HAP-1 (cell line): Measurements from ENCODE around the gene SNRK.

Experiments used
- DNase-seq, 2 experiments: peaks; one replicate each; pipeline ENCODE4 v3.0.0-alpha.2; 2016 to 2020; ENCODE audit warnings: low spot score in 2 of 2
- H3K27me3 ChIP-seq: fragments of 250-450 bp; sonication (Bioruptor Pico); 2 replicates; pipeline ENCODE4 v1.5.1; 2020; ENCODE audit warnings: low read depth, mild to moderate bottlenecking, moderate library complexity
- H3K36me3 ChIP-seq: fragments of 250-450 bp; sonication (Bioruptor Pico); replicated peaks from 2 replicates; pipeline ENCODE4 v1.5.1; 2020; ENCODE audit warnings: mild to moderate bottlenecking
- H3K4me1 ChIP-seq: fragments of 250-450 bp; sonication (Bioruptor Pico); 2 replicates; pipeline ENCODE4 v1.5.1; 2020; ENCODE audit warnings: mild to moderate bottlenecking
- H3K4me3 ChIP-seq: fragments of 250-450 bp; sonication (Bioruptor Pico); 2 replicates; pipeline ENCODE4 v1.5.1; 2020; ENCODE audit warnings: mild to moderate bottlenecking, moderate library complexity
- H3K9me3 ChIP-seq: fragments of 250-450 bp; sonication (Bioruptor Pico); 2 replicates; pipeline ENCODE4 v1.5.1; 2020; ENCODE audit warnings: mild to moderate bottlenecking, moderate library complexity
- in situ Hi-C: fragments of 300-500 bp; cut with MboI; formaldehyde crosslinking; loops from 3 replicates; pipeline ENCODE4 v1.14.3; 2020; ENCODE audit warnings: low sequenced_read_pairs, inconsistent platforms, mixed read lengths

The SNRK gene

GRCh38 chr3:43366885-43367284, 80.5 kb downstream of the SNRK start:
- Histone ChIP-seq H3K36me3 (no peaks in the 10 kb centered on the region), H3K9me3 (no peaks in the 10 kb centered on the region), H3K4me3 (no peak overlapping the region), H3K4me1 (no peaks in the 10 kb centered on the region), H3K27me3 (no peaks in the 10 kb centered on the region)
- in situ Hi-C loops = no loop called here
- no peak for DNase-seq

GRCh38 chr3:43369404-43370292, 83.3 kb downstream of the SNRK start:
- Histone ChIP-seq H3K4me3 (no peak overlapping the region), H3K27me3 (no peaks in the 10 kb centered on the region), H3K4me1 (no peaks in the 10 kb centered on the region), H3K9me3 (no peaks in the 10 kb centered on the region), H3K36me3 (no peaks in the 10 kb centered on the region)
- DNase-seq = no peak
- in situ Hi-C loops = no loop called here

- DNase-seq = no peak
- Histone ChIP-seq H3K27me3 (no peaks in the 10 kb centered on the region), H3K9me3 (no peaks in the 10 kb centered on the region), H3K4me3 (no peak overlapping the region), H3K36me3 (no peaks in the 10 kb centered on the region), H3K4me1 (no peaks in the 10 kb centered on the region)
- in situ Hi-C loops = no loop called here
These were observed 84.1 kb downstream of the SNRK start for GRCh38 chr3:43370293-43370980.

- Histone ChIP-seq H3K4me1 (no peaks in the 10 kb centered on the region), H3K27me3 (no peaks in the 10 kb centered on the region), H3K36me3 (no peaks in the 10 kb centered on the region), H3K9me3 (no peaks in the 10 kb centered on the region), H3K4me3 (no peak overlapping the region)
- in situ Hi-C loops = no loop called here
- DNase-seq = no peak
These were observed 85.2 kb downstream of the SNRK start for GRCh38 chr3:43371494-43371893.

GRCh38 chr3:43372007-43372740, 85.8 kb downstream of the SNRK start:
- DNase-seq = no peak
- no peaks in the 10 kb centered on the region for H3K27me3 ChIP-seq
- no peak overlapping the region for H3K4me3 ChIP-seq
- no peaks in the 10 kb centered on the region for H3K36me3 ChIP-seq
- in situ Hi-C loops = no loop called here
- no peaks in the 10 kb centered on the region for H3K9me3 ChIP-seq
- H3K4me1 ChIP-seq = no peaks in the 10 kb centered on the region

GRCh38 chr3:43372809-43373559, 86.6 kb downstream of the SNRK start:
- Histone ChIP-seq H3K4me3 (no peak overlapping the region), H3K9me3 (no peaks in the 10 kb centered on the region), H3K36me3 (no peaks in the 10 kb centered on the region), H3K4me1 (no peaks in the 10 kb centered on the region), H3K27me3 (no peaks in the 10 kb centered on the region)
- DNase-seq = no peak
- in situ Hi-C loops = no loop called here

- in situ Hi-C loops = no loop called here
These were observed 87.2 kb downstream of the SNRK start for GRCh38 chr3:43373560-43373928.

GRCh38 chr3:43378066-43378935, 92.0 kb downstream of the SNRK start:
- Histone ChIP-seq H3K36me3 (no peaks in the 10 kb centered on the region), H3K4me3 (no peak overlapping the region), H3K27me3 (no peaks in the 10 kb centered on the region), H3K4me1 (no peaks in the 10 kb centered on the region), H3K9me3 (no peaks in the 10 kb centered on the region)
- DNase-seq = peak; percentile 36 to 64
- in situ Hi-C loops = no loop called here

More at GRCh38 chr3:43373560-43373928, 87.2 kb downstream of the SNRK start:
- Histone ChIP-seq H3K9me3 (no peaks in the 10 kb centered on the region), H3K4me1 (no peaks in the 10 kb centered on the region), H3K4me3 (no peak overlapping the region), H3K27me3 (no peaks in the 10 kb centered on the region), H3K36me3 (no peaks in the 10 kb centered on the region)
- DNase-seq = no peak

GRCh38 chr3:43379343-43379742, 93.0 kb downstream of the SNRK start:
- H3K27me3 ChIP-seq = no peaks in the 10 kb centered on the region
- in situ Hi-C loops = no loop called here

GRCh38 chr3:43388175-43388574, 101.8 kb downstream of the SNRK start:
- Histone ChIP-seq H3K27me3 (no peaks in the 10 kb centered on the region), H3K4me1 (no peaks in the 10 kb centered on the region), H3K9me3 (0 out of 2 replicates have a peak, but pooled peaks cover 2% of the 10 kb centered on the region), H3K36me3 (no peaks in the 10 kb centered on the region), H3K4me3 (no peak overlapping the region)
- DNase-seq = no peak
- in situ Hi-C loops = no loop called here

More at GRCh38 chr3:43379343-43379742, 93.0 kb downstream of the SNRK start:
- H3K4me3 ChIP-seq = no peak overlapping the region
- no peaks in the 10 kb centered on the region for H3K36me3 ChIP-seq
- no peak for DNase-seq
- no peaks in the 10 kb centered on the region for H3K9me3 ChIP-seq
- no peaks in the 10 kb centered on the region for H3K4me1 ChIP-seq

GRCh38 chr3:43388915-43389314, 102.6 kb downstream of the SNRK start:
- Histone ChIP-seq H3K4me3 (no peak overlapping the region), H3K9me3 (0 out of 2 replicates have a peak, but pooled peaks cover 2% of the 10 kb centered on the region), H3K36me3 (no peaks in the 10 kb centered on the region), H3K27me3 (no peaks in the 10 kb centered on the region), H3K4me1 (no peaks in the 10 kb centered on the region)
- DNase-seq = no peak
- in situ Hi-C loops = no loop called here

GRCh38 chr3:43389388-43390254, 103.3 kb downstream of the SNRK start:
- 0 out of 2 replicates have a peak, but pooled peaks cover 2% of the 10 kb centered on the region for H3K9me3 ChIP-seq
- H3K4me3 ChIP-seq = no peak overlapping the region
- DNase-seq = no peak
- H3K36me3 ChIP-seq = no peaks in the 10 kb centered on the region
- H3K27me3 ChIP-seq = no peaks in the 10 kb centered on the region
- in situ Hi-C loops = no loop called here
- no peaks in the 10 kb centered on the region for H3K4me1 ChIP-seq
